RWPE1 (cell line): ENCODE data around the gene GYS1.
"Not testable (repeated sequence)": the region's sequence is repeated elsewhere in the genome, so short reads cannot be mapped to it uniquely, and the experiment has no call there.

Experiments used
- CTCF ChIA-PET: fragments of 350-600 bp; sonication (Branson Sonifier 250); formaldehyde crosslinking; extraction: SDS; loops from one replicate; lab custom pipeline; 2021; lab: Yijun Ruan, JAX
- POLR2A ChIA-PET: fragments of 400-600 bp; formaldehyde crosslinking; extraction: SDS; loops from one replicate; lab custom pipeline; 2020; ENCODE audit warnings: antibody characterized with exemption; ENCODE audit not compliant: low non-redundant PET; lab: Yijun Ruan, JAX
- DNase-seq: peaks from one replicate; pipeline ENCODE4 v3.0.0; 2012; ENCODE audit warnings: low spot score
- H3K27ac ChIP-seq: fragments of 450-650 bp; 2 replicates; pipeline ENCODE4 v1.5.1; 2017
- TF ChIP-seq, protein P1 (sequence below): fragments of 450-650 bp; conservative IDR thresholded peaks from 2 replicates; pipeline ENCODE4 v1.5.1; 2017; ENCODE audit warnings: low read depth, mild to moderate bottlenecking

GYS1 gene

DNA sequence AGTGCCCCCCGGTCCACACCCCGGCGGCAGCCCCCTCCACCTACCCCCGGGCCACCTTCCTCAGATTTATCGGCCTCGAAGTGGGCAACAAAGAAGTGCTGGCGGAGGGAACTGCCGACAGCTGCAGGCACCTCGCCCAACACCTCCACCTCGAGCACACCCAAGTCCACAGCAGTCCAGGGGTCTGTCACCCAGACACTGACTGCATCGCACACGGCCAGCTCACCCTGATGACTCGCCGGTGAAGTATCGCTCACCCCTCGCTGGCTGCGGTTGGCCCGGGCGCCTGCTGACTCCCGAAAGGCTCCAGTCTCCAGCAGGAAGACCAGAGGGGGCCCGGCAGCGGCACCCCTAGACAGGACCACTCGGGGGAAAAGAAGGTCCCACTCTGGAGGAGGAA is 32.5 kb upstream of the GYS1 start:
- H3K27ac ChIP-seq, POLR2A ChIA-PET, DNase-seq, CTCF ChIA-PET: not testable (repeated sequence)

DNA sequence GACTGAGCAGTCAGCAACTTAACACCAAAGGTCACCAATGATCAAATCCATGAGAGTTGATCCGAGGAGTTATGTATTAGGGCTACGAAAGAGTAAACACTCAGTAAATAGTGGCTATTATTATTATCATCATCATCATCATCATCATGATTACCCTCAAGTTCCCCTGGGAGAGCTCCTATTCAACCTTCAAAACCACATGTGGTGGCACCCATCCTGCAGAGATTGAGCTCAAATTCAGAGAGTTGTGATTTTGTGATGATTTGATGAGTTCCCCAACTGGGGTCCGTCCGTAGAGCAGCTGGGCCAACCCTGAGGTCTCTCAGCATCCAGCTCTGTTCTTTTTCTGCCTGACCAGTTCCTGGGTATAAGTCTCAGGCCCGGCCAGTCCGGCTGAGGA is 32.0 kb upstream of the GYS1 start:
- DNase-seq, POLR2A ChIA-PET, H3K27ac ChIP-seq, CTCF ChIA-PET: not testable (repeated sequence)

DNA sequence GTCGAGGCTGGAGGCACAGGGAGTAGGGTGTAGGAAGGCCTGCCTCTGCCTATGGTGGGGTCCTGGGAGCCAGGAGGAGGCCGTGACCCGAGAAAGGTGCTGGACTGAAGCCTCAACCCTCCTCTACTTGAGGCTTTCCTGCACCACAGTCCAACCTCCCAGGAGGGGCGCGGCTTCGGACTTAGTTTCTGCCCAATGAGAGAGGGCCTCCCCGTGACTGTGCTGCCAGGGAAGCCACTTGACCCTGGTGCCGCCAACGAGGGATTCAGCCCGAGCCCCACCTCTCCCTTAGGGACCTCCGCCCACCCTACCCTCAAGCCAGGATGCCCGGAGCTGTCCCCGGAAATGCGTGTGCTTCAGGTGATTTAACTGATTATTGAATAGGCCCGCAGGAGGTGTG is 31.1 kb upstream of the GYS1 start, which contains the start of gene CGB3:
Gene CGB3, minus strand, starts transcription at position 101 of the 400 bp plus-strand sequence. CDS start 362 bp downstream, outside the sequence.
- DNase-seq, POLR2A ChIA-PET, CTCF ChIA-PET, H3K27ac ChIP-seq: not testable (repeated sequence)

DNA sequence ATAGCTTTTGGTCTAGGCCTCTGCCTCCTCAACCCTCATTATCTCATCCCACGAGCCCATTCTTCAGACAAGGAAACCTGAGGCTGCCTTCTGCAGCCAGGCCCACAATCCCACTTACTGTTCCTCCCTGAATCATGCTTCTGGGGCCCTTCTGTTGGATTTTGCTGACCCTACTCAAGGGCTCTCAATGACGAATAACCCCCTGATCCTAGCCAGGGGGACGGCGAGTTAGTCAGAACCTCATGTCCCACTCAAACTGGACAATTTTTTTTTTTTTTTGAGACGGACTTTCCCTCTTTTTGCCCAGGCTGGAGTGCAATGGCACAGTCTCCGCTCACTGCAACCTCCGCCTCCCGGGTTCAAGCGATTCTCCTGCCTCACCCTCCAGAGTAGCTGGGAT is 29.0 kb upstream of the GYS1 start:
- DNase-seq = no peak
- TF ChIP-seq, protein P1, sequence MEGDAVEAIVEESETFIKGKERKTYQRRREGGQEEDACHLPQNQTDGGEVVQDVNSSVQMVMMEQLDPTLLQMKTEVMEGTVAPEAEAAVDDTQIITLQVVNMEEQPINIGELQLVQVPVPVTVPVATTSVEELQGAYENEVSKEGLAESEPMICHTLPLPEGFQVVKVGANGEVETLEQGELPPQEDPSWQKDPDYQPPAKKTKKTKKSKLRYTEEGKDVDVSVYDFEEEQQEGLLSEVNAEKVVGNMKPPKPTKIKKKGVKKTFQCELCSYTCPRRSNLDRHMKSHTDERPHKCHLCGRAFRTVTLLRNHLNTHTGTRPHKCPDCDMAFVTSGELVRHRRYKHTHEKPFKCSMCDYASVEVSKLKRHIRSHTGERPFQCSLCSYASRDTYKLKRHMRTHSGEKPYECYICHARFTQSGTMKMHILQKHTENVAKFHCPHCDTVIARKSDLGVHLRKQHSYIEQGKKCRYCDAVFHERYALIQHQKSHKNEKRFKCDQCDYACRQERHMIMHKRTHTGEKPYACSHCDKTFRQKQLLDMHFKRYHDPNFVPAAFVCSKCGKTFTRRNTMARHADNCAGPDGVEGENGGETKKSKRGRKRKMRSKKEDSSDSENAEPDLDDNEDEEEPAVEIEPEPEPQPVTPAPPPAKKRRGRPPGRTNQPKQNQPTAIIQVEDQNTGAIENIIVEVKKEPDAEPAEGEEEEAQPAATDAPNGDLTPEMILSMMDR = no peak
- no peak overlapping the region for H3K27ac ChIP-seq
- ChIA-PET POLR2A (no interaction called here), CTCF (no interaction called here)

DNA sequence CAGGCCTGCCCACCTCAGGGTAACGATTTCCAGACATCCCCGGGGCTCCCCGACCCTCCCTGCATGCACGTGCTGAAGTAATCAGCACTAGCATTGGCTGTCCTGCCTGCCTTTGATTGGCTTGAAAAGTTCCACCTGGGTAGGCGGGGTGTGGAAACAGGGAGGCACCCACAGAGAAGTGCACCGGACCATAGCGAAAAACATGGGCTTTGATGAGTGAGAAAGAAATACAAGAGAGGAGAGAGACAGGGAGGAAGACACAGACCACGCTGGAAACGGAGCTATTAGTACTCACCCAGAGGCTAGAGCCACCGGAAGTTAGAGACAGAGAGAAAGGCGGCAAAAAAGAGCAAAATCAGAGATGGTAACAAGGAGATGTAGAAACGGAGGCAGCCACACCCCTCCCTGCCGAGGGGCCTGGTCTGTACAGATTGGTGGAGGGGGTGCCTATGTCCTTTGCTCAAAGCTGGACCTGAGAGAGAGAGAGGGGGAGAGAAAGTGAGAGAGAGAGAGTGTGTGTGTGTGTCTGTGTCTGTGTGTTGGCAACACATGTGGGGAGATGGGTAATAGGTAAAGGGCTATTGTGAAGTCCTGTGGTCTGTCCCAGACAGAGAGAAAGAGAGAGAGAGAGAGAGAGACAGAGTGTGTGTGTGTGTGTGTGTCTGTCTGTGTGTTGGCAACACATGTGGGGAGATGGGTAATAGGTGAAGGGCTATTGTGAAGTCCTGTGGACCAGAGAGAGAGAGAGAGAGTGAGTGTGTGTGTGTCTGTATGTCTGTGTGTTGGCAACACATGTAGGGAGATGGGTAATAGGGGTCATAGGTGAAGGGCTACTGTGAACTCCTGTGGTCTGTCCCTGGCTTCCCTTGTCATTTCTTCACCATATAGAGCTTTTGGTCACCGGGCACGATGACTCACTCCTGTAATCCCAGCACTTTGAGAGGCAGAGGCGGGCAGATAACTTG is 28.1 kb upstream of the GYS1 start:
- H3K27ac ChIP-seq = no peak overlapping the region; the same call in 1 of the 2 replicates
- ChIA-PET CTCF (no interaction called here), POLR2A (no interaction called here)
- TF ChIP-seq, protein P1 = no peak
- DNase-seq = no peak

DNA sequence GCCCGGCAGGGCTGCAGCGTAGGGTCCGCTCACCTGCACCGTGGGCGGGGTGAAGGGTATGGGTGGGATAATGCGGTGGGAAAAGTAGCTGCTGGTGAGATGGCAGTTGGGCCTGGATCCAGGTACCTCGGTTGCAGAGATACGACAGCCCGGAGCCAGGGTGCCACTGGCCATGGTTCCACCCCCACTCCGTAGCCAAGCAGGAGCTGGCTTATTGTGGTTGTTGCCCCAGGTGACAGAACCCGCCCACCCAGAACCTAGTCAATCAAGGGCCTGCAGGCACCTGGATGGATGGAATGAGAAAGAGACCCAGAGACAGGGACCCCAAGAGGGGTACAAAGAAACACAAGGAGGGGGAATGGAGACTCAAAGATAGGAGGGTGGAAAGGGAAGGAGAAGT is 27.2 kb upstream of the GYS1 start:
- H3K27ac ChIP-seq = no peak overlapping the region
- CTCF ChIA-PET = no interaction called here
- POLR2A ChIA-PET = no interaction called here
- DNase-seq = no peak
- TF ChIP-seq, protein P1 = no peak

DNA sequence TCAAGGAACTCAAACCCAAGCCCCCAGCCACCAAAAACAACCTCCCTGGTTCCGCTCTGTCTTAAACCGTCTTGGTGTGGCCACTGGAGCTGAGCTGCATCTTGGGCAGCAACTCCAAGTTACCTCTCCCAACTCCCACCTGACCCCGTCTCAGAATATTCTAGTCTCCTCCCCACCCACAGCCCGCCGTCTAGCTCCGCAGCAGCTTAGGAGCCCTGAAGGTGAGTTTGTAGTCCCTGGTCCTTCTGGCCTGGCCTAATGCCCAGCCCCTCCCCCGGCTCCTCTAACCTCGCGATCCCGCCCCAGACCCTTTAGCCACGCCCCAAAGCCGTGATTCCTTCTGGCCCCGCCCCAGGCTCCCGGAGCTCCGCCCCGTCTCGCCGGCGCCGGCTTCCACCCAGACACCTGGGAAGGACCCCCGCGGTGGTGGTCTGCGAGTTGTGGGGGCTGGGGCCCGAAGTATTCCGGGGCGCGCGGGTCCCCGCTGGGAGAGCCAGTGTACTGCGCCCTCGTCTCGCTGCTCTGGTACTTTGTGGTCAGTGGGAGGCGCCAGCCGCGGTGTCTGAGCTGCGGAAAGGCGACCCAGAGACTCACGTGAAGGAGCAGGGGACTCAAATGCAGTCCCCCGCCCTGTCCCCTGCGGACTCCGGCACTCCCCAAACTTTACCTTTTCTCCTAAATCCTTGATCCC is 26.3 kb upstream of the GYS1 start:
- CTCF ChIA-PET = interaction anchor here (0.6 to 1.2 kb wide), 3 partner anchors 27 to 76 kb away, joined by 3 read pairs; partner anchors contain the start of gene GYS1
- TF ChIP-seq, protein P1 = peak; percentile 31
- POLR2A ChIA-PET = interaction anchor here (0.6 kb wide), 1 partner anchor 11 kb away, joined by 10 read pairs; no protein-coding TSS in a partner anchor
- DNase-seq = peak; percentile 70
- H3K27ac ChIP-seq = peak overlapping the region; percentile 48

DNA sequence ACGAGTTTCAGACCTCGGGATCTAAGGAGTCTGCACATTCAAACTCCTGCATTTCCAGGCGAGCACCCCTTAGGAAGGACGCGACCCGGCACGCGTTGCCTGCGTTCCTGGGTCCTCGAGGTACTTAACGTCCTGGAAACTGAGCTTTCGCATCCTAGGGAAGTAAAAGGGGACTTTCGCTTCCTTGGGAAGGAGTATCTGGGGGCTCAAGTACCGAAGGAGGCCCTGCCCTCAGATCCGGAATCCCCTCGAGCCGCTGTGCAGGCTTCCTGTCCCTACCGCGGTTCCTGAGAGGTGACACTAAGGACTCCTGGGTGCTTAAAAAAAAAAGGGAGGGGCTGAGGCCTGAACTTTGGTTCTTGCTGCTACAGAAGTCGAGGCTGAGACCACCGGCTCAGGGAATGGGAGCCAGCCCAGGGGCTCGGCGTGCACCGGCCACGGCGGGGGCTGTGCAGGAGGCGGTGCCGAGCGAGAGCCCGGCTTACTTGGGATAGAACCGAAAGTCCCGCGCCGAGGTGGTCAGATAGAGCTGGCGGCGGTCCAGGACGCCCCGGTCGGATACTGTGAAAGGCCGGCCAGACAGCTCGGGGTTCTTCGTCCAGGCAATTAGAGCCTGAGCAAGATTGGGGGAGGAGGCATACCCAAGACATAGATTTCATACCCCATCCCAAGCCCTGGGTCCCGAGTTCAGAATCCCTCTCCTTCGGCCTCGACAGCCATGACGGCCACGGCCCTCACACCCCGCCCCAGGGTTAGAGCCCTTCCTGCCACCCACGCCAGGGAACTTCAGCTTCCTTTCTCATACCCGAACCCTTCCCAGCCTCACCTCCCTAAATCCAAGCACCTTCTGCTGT is 25.5 kb upstream of the GYS1 start:
- ChIA-PET CTCF (interaction anchor here (0.7 to 1.2 kb wide), 2 partner anchors 26 to 76 kb away, joined by 3 read pairs; partner anchors contain the start of gene GYS1), POLR2A (interaction anchor here (0.6 kb wide), 1 partner anchor 11 kb away, joined by 10 read pairs; no protein-coding TSS in a partner anchor)
- peak overlapping the region; percentile 65 for H3K27ac ChIP-seq
- not testable (repeated sequence) for DNase-seq
